Heart left ventricle (tissue), 16 donors: ENCODE measurements around the gene CYSRT1. TPM values are rescaled to one million over a fixed set of nuclear protein-coding genes. Genes with fewer than 3 reads are reported as not detected.
"Not testable (repeated sequence)": the region's sequence is repeated elsewhere in the genome, so short reads cannot be mapped to it uniquely, and the experiment has no call there.

ENCODE experiments used
- ATAC-seq, 4 donors: fragments of 200-7000 bp; cut with Tn5 transposase; one replicate each; pipeline ENCODE4 v1.9.1; 2020 to 2022; ENCODE audit warnings: moderate library complexity in 4 of 4, mild to moderate bottlenecking in 3 of 4, moderate number of reproducible peaks in 1 of 4
- DNase-seq, 5 donors: peaks; one replicate each; pipeline ENCODE4 v3.0.0-alpha.2; 2020
- H3K27ac ChIP-seq, 12 donors: fragments of 200-600 bp; sonication (generic) in 4 of 12; one replicate each; pipeline versions ENCODE4 v1.5.0 to v1.8.0; 2016 to 2022; ENCODE audit warnings: mild to moderate bottlenecking in 2 of 12
- H3K27me3 ChIP-seq, 9 donors: fragments of 200-600 bp; sonication (generic) in 2 of 9; one replicate each; pipeline versions ENCODE4 v1.5.1 to v1.8.0; 2016 to 2022; ENCODE audit warnings: mild to moderate bottlenecking in 3 of 9
- H3K36me3 ChIP-seq, 9 donors: fragments of 200-600 bp; sonication (generic) in 2 of 9; one replicate each; pipeline versions ENCODE4 v1.5.0 to v1.8.0; 2018 to 2022; ENCODE audit warnings: mild to moderate bottlenecking in 2 of 9
- H3K4me1 ChIP-seq, 12 donors: fragments of 200-600 bp; sonication (generic) in 4 of 12; one replicate each; pipeline versions ENCODE4 v1.5.0 to v1.8.0; 2016 to 2022; ENCODE audit warnings: mild to moderate bottlenecking in 3 of 12
- H3K4me3 ChIP-seq, 12 donors: fragments of 200-600 bp; sonication (generic) in 4 of 12; one replicate each; pipeline versions ENCODE4 v1.5.0 to v1.8.0; 2017 to 2022; ENCODE audit warnings: mild to moderate bottlenecking in 9 of 12, moderate library complexity in 4 of 12
- H3K9me3 ChIP-seq, 12 donors: fragments of 200-600 bp; sonication (generic) in 4 of 12; one replicate each; pipeline versions ENCODE4 v1.5.0 to v1.8.0; 2016 to 2022; ENCODE audit warnings: mild to moderate bottlenecking in 1 of 12
- POLR2A ChIP-seq, 2 donors: fragments of 450-650 bp; IDR thresholded peaks; one replicate each; pipeline ENCODE4 v1.6.1; 2017; ENCODE audit warnings: antibody characterized with exemption in 2 of 2, mild to moderate bottlenecking in 2 of 2, moderate library complexity in 2 of 2
- WGBS, 4 donors: extraction: QIAGEN DNeasy Blood & Tissue Kit in 2 of 4; methylation state at CpG; one replicate each; pipeline versions ENCODE4 v1.1.5 to v1.1.7; 2013 to 2018; 5-methylcytosine and 5-hydroxymethylcytosine counted together
- intact Hi-C, 10 donors: fragments of 100-400 bp; cut with DNase I; formaldehyde crosslinking; loops; one replicate each; pipeline versions ENCODE4 v1.11.1 to v1.14.2; 2022
- polyA plus RNA-seq, 2 donors: library from polyadenylated mRNA; stranded (reverse); fragments of 200-250 nt; gene quantifications; one replicate each; pipeline ENCODE4 v1.2.3, GENCODE V29; 2013
- total RNA-seq, 9 donors: library from RNA; depleted of rRNA in 2 of 9; stranded (reverse); fragments of >200 nt in 2 of 9; fragmentation: NEBNext Ultra II Directional in 3 of 9; extraction: Animal tissue kit (Norgen Biotek cat#: 25700) in 3 of 9; gene quantifications; one replicate each; pipeline versions ENCODE4 v1.1.0 to v1.2.4, GENCODE V29; 2016 to 2023
- TF ChIP-seq, protein P1 (sequence below), 12 donors: fragments of 200-600 bp; sonication (generic) in 4 of 12; IDR thresholded peaks; one replicate each; pipeline versions ENCODE4 v1.5.0 to v1.8.0; 2018 to 2022; ENCODE audit warnings: antibody characterized with exemption in 12 of 12, mild to moderate bottlenecking in 5 of 12
- donor health status: ischemic (EF 13 %, LVEDD 7.1; RV severe dilation, severe dysfunction).
- donor health status: healthy with polysubstance abuse.
- donor health status: DM: no; HTN: yes; CAD: no.
- donor health status: DM: no; HTN: no; CAD: no.
- donor health status: ischemic (EF 25% LVEDD 6.9; RV normal size, moderate dysfunction).
- donor health status: ischemic (EF 25% LVEDD 5.7; RV mildly dilated, moderate dysfunction).
- donor health status: healthy.
- donor health status: DM: yes; HTN: yes; CAD: no.
- donor health status: ischemic (EF 35%, LVEDD 5.7; RV mildly dilated, moderate dysfunction).
- donor health status: nonischemic (EF 11% LVEDD 7.7; RV severe dilation, severe dysfunction).
- donor health status: DM: yes; HTN: yes; CAD: no.
- donor health status: PGD.
- donor health status: ischemic (EF 29% LVEDD 5.4; RV normal size, mild dysfunction).
- donor health status: nonischemic (EF 23%, LVEDD 6.1; RV moderate dilation, normal function).

Gene CYSRT1
- total and polyA plus RNA-seq, 11 donors: 0.14 to 0.61 (median 0.27) TPM; not detected in 3

DNA sequence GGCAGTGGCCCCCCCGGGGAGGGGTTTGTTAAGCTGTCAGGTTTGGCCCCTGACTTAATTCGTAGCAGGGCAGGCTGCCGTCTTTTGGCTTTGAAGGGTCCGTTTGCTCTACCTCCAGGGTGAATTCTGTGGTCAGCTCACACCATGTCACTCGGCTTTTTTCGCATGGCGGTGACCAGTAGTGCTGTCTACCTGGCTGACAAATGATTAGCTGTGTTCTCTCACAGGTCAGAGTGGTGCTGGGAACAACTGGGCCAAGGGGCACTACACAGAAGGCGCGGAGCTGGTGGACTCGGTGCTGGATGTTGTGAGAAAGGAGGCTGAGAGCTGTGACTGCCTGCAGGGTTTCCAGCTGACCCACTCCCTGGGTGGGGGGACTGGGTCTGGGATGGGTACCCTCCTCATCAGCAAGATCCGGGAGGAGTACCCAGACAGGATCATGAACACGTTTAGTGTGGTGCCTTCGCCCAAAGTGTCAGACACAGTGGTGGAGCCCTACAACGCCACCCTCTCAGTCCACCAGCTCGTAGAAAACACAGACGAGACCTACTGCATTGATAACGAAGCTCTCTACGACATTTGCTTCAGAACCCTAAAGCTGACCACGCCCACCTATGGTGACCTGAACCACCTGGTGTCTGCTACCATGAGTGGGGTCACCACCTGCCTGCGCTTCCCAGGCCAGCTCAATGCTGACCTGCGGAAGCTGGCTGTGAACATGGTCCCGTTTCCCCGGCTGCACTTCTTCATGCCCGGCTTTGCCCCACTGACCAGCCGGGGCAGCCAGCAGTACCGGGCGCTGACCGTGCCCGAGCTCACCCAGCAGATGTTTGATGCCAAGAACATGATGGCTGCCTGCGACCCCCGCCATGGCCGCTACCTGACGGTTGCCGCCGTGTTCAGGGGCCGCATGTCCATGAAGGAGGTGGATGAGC is 17.6 kb downstream of the CYSRT1 start:
- Histone ChIP-seq H3K27ac (peak overlapping the region; percentile 90 to 97 (median 94)), H3K36me3 (peaks cover 0 to 24% (median 18%) of the 10 kb centered on the region in 9 donors), H3K4me1 (peaks cover 0 to 57% (median 39%) of the 10 kb centered on the region in 12 donors), H3K27me3 (no peaks in the 10 kb centered on the region), H3K4me3 (peak overlapping the region; percentile 70 to 97 (median 92)), H3K9me3 (no peaks in the 10 kb centered on the region)
- TF ChIP-seq, protein P1, sequence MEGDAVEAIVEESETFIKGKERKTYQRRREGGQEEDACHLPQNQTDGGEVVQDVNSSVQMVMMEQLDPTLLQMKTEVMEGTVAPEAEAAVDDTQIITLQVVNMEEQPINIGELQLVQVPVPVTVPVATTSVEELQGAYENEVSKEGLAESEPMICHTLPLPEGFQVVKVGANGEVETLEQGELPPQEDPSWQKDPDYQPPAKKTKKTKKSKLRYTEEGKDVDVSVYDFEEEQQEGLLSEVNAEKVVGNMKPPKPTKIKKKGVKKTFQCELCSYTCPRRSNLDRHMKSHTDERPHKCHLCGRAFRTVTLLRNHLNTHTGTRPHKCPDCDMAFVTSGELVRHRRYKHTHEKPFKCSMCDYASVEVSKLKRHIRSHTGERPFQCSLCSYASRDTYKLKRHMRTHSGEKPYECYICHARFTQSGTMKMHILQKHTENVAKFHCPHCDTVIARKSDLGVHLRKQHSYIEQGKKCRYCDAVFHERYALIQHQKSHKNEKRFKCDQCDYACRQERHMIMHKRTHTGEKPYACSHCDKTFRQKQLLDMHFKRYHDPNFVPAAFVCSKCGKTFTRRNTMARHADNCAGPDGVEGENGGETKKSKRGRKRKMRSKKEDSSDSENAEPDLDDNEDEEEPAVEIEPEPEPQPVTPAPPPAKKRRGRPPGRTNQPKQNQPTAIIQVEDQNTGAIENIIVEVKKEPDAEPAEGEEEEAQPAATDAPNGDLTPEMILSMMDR (IDR thresholded peaks at IDR 0.05): no peak
- no peak for TF ChIP-seq POLR2A (IDR thresholded peaks at IDR 0.05)
- 57 to 71% (median 67%) methylated on average over 21 to 36 of the region's 36 CpGs for WGBS, 4 donors
- ATAC-seq (no peak), DNase-seq (no peak)
- intact Hi-C loops: no loop called here

DNA sequence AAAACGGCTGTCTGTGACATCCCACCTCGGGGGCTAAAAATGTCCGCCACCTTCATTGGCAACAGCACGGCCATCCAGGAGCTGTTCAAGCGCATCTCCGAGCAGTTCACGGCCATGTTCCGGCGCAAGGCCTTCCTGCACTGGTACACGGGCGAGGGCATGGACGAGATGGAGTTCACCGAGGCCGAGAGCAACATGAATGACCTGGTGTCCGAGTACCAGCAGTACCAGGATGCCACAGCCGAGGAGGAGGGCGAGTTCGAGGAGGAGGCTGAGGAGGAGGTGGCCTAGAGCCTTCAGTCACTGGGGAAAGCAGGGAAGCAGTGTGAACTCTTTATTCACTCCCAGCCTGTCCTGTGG is 18.3 kb downstream of the CYSRT1 start:
- intact Hi-C loops, H3K27me3 ChIP-seq, ATAC-seq, DNase-seq, H3K9me3 ChIP-seq: not testable (repeated sequence)
- peak overlapping the region in 1 of 12 donors; percentile 9 for H3K27ac ChIP-seq
- WGBS, 4 donors: 87 to 90% (median 88%) methylated on average over 18 of the region's 18 CpGs
- peaks cover 0 to 24% (median 18%) of the 10 kb centered on the region in 9 donors for H3K36me3 ChIP-seq
- peak overlapping the region in 3 of 12 donors; percentile 89 to 91 (median 90) for H3K4me3 ChIP-seq
- H3K4me1 ChIP-seq: peaks cover 0 to 50% (median 38%) of the 10 kb centered on the region in 12 donors

DNA sequence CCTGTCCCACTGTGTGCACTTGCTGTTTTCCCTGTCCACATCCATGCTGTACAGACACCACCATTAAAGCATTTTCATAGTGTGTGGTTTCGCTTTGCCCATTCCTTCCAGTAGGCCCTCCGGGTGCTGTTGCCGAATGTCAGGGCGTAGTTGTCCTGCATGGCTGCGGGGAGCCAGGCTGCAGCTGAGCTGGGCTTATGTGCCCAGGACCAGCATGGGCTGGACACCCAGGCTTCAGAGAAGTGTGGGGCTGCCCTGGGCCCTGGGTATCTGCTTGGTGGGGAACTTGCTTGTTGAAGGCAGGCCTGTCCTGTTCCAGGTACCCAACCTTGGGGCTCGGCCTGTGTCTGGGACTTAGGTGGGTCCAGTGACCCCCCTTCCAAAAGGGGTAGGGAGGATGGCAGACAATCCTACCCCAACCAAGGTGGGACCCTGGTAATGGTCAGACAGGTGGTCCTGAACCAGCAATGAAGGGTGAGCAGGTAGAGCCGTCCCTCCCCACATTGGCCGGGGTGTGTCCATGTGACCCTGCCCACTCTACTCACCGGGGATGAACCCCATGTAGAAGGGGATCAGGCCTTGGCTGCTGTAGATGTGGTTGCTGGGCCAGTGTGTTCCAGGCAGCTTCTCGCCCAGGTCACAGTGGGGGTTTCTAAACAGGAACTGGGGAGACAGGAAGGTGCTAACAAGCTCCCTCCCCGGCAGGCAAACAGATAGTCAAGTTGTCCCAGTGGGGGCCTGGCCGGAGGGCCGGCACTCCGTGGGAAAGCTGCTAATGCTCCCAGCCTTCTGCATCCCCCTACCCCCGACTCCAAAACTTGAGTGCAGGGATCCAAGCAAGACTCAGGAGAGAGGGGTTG is 18.9 kb downstream of the CYSRT1 start:
- peak overlapping the region in 3 of 12 donors; percentile 9 to 10 (median 9) for H3K27ac ChIP-seq
- WGBS, 4 donors: 62 to 75% (median 69%) methylated on average over 10 to 15 of the region's 15 CpGs
- intact Hi-C loops: no loop called here

More for the DNA sequence above, 18.9 kb downstream of the CYSRT1 start:
- H3K27me3 ChIP-seq: no peaks in the 10 kb centered on the region
- peaks cover 0 to 46% (median 35%) of the 10 kb centered on the region in 12 donors for H3K4me1 ChIP-seq
- H3K4me3 ChIP-seq: no peak overlapping the region
- ATAC-seq: no peak
- TF ChIP-seq, protein P1 (IDR thresholded peaks at IDR 0.05): no peak
- TF ChIP-seq POLR2A (IDR thresholded peaks at IDR 0.05): peak in 1 of 2 donors; percentile 2
- H3K36me3 ChIP-seq: peaks cover 0 to 24% (median 18%) of the 10 kb centered on the region in 9 donors
- DNase-seq: no peak
- H3K9me3 ChIP-seq: no peaks in the 10 kb centered on the region
